ENCODE measurements around the gene MADCAM1. TPM values are rescaled to one million over a fixed set of nuclear protein-coding genes. Genes with fewer than 3 reads are reported as not detected.

Gene MADCAM1
- total and polyA plus RNA-seq, 2 of the 8 experiments (the other 6 are each of a cell fraction or from before 2014, with no cell fraction given), result 2.3 to 3.0 TPM

DNA sequence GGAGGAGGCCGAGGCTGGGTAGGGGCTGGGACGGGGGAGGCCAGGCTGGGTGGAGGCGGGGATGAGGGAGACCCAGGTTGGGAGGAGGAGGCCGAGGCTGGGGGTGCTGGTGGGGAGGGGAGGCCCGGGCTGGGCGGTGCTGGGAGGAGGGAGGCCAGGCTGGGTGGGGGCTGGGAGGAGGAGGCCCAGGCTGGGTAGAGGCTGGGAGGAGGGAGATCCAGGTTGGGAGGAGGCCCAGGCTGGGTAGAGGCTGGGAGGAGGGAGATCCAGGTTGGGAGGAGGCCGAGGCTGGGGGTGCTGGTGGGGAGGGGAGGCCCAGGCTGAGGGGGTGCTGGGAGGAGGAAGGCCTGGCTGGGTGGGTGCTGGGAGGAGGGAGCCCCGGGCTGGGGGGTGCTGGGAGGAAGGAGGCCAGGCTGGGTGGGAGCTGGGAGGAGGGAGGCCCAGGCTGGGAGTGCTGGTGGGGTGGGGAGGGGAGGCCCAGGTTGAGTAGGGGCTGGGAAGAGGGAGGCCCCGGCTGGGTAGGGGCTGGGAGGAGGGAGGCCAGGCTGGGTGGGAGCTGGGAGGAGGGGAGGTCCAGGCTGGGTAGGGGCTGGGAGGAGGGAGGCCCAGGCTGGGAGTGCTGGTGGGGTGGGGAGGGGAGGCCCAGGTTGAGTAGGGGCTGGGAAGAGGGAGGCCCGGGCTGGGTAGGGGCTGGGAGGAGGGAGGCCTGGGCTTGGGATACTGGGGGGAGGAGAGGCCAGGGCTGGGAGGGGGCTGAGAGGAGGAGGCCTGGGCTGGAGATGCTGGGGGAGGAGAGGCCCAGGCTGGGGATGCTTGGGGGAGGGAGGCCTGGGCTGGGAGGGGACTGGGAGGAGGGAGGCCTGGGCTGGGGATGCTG is 21.7 kb downstream of the MADCAM1 start:
- DNase-seq (ENCODE audit: low read depth in 1 of 2, low spot score in 2 of 2) (no peak), FAIRE-seq (no peak)
- H3K4me2 ChIP-seq (ENCODE audit: insufficient read depth in 1 of 2, low read depth in 2 of 2, low read length in 2 of 2), result no peak overlapping the region
- H3K4me3 ChIP-seq (ENCODE audit: extremely low read depth in 1 of 4, insufficient read depth in 2 of 4, low read depth in 3 of 4, low read length in 4 of 4), result no peak overlapping the region
- no peak overlapping the region for H4K91ac ChIP-seq (replicated peaks; ENCODE audit: insufficient read length, low read length)
- no peak overlapping the region for H2BK20ac ChIP-seq (ENCODE audit: low read length)
- ChIA-PET POLR2A (ENCODE audit: partially characterized antibody) (interaction anchor here (0.6 to 5.7 kb wide), 9 partner anchors 10 to 173 kb away, joined by 3 to 36 read pairs (median 3); partner anchors contain the start of genes CDC34 and MIER2), CTCF (ENCODE audit: partially characterized antibody) (interaction anchor here (0.9 to 1.6 kb wide), 4 partner anchors 8 to 57 kb away, joined by 3 to 8 read pairs (median 4); partner anchors contain the start of gene CDC34)
- no CpG with 5 or more reads among the region's 10 CpGs for WGBS, 2 experiments (ENCODE audit: extremely low coverage in 1 of 2, insufficient coverage in 1 of 2, insufficient read length in 1 of 2, insufficient replicate concordance in 2 of 2, low coverage in 1 of 2, low lambda C conversion rate in 2 of 2, missing lambda C conversion rate in 1 of 2)
- H3K18ac ChIP-seq (ENCODE audit: extremely low read depth, low read length), result no peak overlapping the region
- H3K23me2 ChIP-seq (ENCODE audit: low read depth, low read length), result no peaks in the 10 kb centered on the region
- no peaks in the 10 kb centered on the region for H3K4me1 ChIP-seq (replicated peaks in 1 of 4; ENCODE audit: control insufficient read depth in 3 of 4, insufficient read depth in 4 of 4, low read length in 3 of 4)
- no peak overlapping the region for H3K9ac ChIP-seq (replicated peaks in 1 of 4; ENCODE audit: extremely low read depth in 1 of 4, low read depth in 3 of 4, low read length in 3 of 4)
- H2AK5ac ChIP-seq (ENCODE audit: low read depth, low read length), result no peak overlapping the region
- no peak overlapping the region for H4K5ac ChIP-seq (ENCODE audit: insufficient read length, low read depth, low read length)
- H3K79me2 ChIP-seq (ENCODE audit: control insufficient read depth in 1 of 2, insufficient read depth in 2 of 2, low read length in 2 of 2), result no peaks in the 10 kb centered on the region
- H2BK120ac ChIP-seq (replicated peaks; ENCODE audit: low read depth, low read length), result no peak overlapping the region
- H2BK12ac ChIP-seq (ENCODE audit: low read depth, low read length), result no peak overlapping the region
- H3K9me3 ChIP-seq (ENCODE audit: insufficient read depth in 2 of 2, low read depth in 1 of 2, low read length in 1 of 2), result peaks cover 10 to 21% of the 10 kb centered on the region in 2 experiments; a peak in 2 of 4 replicates
- TF ChIP-seq, protein P1, sequence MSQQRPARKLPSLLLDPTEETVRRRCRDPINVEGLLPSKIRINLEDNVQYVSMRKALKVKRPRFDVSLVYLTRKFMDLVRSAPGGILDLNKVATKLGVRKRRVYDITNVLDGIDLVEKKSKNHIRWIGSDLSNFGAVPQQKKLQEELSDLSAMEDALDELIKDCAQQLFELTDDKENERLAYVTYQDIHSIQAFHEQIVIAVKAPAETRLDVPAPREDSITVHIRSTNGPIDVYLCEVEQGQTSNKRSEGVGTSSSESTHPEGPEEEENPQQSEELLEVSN (IDR thresholded peaks at IDR 0.05), result no peak
- TF ChIP-seq, protein P2, sequence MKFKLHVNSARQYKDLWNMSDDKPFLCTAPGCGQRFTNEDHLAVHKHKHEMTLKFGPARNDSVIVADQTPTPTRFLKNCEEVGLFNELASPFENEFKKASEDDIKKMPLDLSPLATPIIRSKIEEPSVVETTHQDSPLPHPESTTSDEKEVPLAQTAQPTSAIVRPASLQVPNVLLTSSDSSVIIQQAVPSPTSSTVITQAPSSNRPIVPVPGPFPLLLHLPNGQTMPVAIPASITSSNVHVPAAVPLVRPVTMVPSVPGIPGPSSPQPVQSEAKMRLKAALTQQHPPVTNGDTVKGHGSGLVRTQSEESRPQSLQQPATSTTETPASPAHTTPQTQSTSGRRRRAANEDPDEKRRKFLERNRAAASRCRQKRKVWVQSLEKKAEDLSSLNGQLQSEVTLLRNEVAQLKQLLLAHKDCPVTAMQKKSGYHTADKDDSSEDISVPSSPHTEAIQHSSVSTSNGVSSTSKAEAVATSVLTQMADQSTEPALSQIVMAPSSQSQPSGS (IDR thresholded peaks at IDR 0.05; ENCODE audit: low read length), result no peak
- TF ChIP-seq TCF12 (IDR thresholded peaks at IDR 0.05; ENCODE audit: low read depth, low read length) (no peak), SIN3A (conservative IDR thresholded peaks at IDR 0.05 in 1 of 2, IDR thresholded peaks at IDR 0.05 in 1 of 2; ENCODE audit: low read depth in 1 of 2, low read length in 2 of 2) (no peak), TBP (IDR thresholded peaks at IDR 0.05; ENCODE audit: low read depth, low read length) (no peak), SRF (IDR thresholded peaks at IDR 0.05; ENCODE audit: low read depth, low read length) (no peak), HDAC6 (IDR thresholded peaks at IDR 0.05; ENCODE audit: low read depth, low read length) (no peak), SP1 (IDR thresholded peaks at IDR 0.05; ENCODE audit: low read depth, low read length) (no peak), POU5F1 (IDR thresholded peaks at IDR 0.05; ENCODE audit: low read depth, low read length) (no peak)
- H3K27me3 ChIP-seq (replicated peaks in 1 of 4; ENCODE audit: control insufficient read depth in 3 of 4, extremely low read depth in 1 of 4, insufficient read depth in 3 of 4, low read length in 3 of 4), result 0 out of 7 replicates have a peak, but pooled peaks cover 0 to 5% (median 0%) of the 10 kb centered on the region in 4 experiments
- no peak overlapping the region for H3K27ac ChIP-seq (ENCODE audit: low read depth, low read length)
- H2BK15ac ChIP-seq (ENCODE audit: low read length), result no peak overlapping the region
- H3K36me3 ChIP-seq (ENCODE audit: control insufficient read depth in 2 of 4, insufficient read depth in 4 of 4, low read length in 3 of 4), result peaks cover 3 to 7% (median 5%) of the 10 kb centered on the region in 4 experiments; a peak in 4 of 8 replicates
- no peak overlapping the region for H3K23ac ChIP-seq (ENCODE audit: insufficient read length)
- H2AFZ ChIP-seq (ENCODE audit: low read length), result no peak overlapping the region
- peaks cover 0 to 7% of the 10 kb centered on the region in 2 experiments for H4K20me1 ChIP-seq (replicated peaks in 1 of 2; ENCODE audit: control insufficient read depth in 1 of 2, insufficient read depth in 2 of 2, low read length in 2 of 2)
- H2BK5ac ChIP-seq (ENCODE audit: low read depth, low read length), result no peak overlapping the region
- no peak overlapping the region for H4K8ac ChIP-seq (ENCODE audit: extremely low read depth, insufficient read depth, low read length)
- peaks cover 5% of the 10 kb centered on the region; the same call in 1 of the 2 replicates for H3K79me1 ChIP-seq (ENCODE audit: low read depth, low read length)
- H3K14ac ChIP-seq (ENCODE audit: insufficient read length), result no peak overlapping the region
- H3K56ac ChIP-seq (replicated peaks; ENCODE audit: insufficient read length, low read depth, low read length), result no peak overlapping the region
- H3K4ac ChIP-seq (replicated peaks; ENCODE audit: insufficient read length, low read depth, low read length), result no peak overlapping the region
